Thyroid gland (tissue), 4 donors: ENCODE results near the gene PCDHGC5.

ENCODE experiments used
- POLR2A ChIP-seq, 2 donors: fragments of 450-650 bp; IDR thresholded peaks; one replicate each; pipeline ENCODE4 v1.6.1; 2017; ENCODE audit warnings: antibody characterized with exemption in 2 of 2, mild to moderate bottlenecking in 2 of 2, moderate library complexity in 1 of 2
- TF ChIP-seq, protein P1 (sequence below), 6 experiments: fragments of 200-600 bp in 3 of 6; fragments of 450-650 bp in 3 of 6; sonication (generic) in 3 of 6; IDR thresholded peaks; one replicate each; pipeline ENCODE4 v1.5.1; 2016 to 2019; ENCODE audit warnings: antibody characterized with exemption in 6 of 6, mild to moderate bottlenecking in 2 of 6, inconsistent platforms in 1 of 6, moderate library complexity in 1 of 6

DNA sequence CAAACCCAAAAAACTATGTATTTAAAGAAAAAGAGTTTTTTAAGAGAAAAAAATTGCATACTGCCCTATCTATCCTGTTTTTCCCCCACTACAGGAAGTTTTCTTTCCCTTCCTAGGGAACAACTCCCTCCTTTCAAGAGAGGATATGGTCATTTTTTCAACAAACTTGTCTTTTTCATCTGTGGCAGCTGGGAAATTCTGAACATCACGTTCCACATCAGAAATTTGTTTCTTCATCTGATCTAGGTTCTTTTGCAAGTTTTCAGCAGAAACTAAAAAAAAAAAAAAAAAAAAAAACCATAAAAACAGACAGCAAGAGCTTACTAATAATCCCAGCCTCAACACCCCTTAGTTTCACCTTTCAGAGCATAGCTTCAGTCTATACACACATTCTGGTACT is 38.5 kb downstream of the PCDHGC5 start:
- TF ChIP-seq, protein P1, sequence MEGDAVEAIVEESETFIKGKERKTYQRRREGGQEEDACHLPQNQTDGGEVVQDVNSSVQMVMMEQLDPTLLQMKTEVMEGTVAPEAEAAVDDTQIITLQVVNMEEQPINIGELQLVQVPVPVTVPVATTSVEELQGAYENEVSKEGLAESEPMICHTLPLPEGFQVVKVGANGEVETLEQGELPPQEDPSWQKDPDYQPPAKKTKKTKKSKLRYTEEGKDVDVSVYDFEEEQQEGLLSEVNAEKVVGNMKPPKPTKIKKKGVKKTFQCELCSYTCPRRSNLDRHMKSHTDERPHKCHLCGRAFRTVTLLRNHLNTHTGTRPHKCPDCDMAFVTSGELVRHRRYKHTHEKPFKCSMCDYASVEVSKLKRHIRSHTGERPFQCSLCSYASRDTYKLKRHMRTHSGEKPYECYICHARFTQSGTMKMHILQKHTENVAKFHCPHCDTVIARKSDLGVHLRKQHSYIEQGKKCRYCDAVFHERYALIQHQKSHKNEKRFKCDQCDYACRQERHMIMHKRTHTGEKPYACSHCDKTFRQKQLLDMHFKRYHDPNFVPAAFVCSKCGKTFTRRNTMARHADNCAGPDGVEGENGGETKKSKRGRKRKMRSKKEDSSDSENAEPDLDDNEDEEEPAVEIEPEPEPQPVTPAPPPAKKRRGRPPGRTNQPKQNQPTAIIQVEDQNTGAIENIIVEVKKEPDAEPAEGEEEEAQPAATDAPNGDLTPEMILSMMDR (IDR thresholded peaks at IDR 0.05): no peak
- TF ChIP-seq POLR2A (IDR thresholded peaks at IDR 0.05): no peak
